Measurements from ENCODE around the gene KIDINS220. TPM values are rescaled to one million over a fixed set of nuclear protein-coding genes. Genes with fewer than 3 reads are reported as not detected.

KIDINS220 gene
- total RNA-seq, 1 experiment from 2014 or later: 29.3 TPM

GRCh38 chr2:8831516-8831915 lies 5.9 kb downstream of the KIDINS220 start:
- Histone ChIP-seq H3K79me1 (ENCODE audit: insufficient read depth, low read depth, low read length, poor library complexity, severe bottlenecking) (no peaks in the 10 kb centered on the region), H3K79me2 (ENCODE audit: insufficient read depth, low read length) (peaks cover 2% of the 10 kb centered on the region; the same call in 1 of the 2 replicates), H4K20me1 (ENCODE audit: control insufficient read depth, insufficient read depth, insufficient read length) (no peaks in the 10 kb centered on the region), H3K4me2 (ENCODE audit: insufficient read depth, insufficient read length, low read length) (no peak overlapping the region), H3K18ac (ENCODE audit: insufficient read length, low read depth, low read length) (no peak overlapping the region), H3T11ph (ENCODE audit: low read length) (no peak overlapping the region), H2BK15ac (ENCODE audit: low read depth, low read length) (no peak overlapping the region), H2AFZ (ENCODE audit: low read length) (no peak overlapping the region), H3K14ac (ENCODE audit: insufficient read depth, low read length) (no peak overlapping the region), H4K5ac (ENCODE audit: insufficient read length, low read depth, low read length) (no peak overlapping the region), H3K4me1 (ENCODE audit: insufficient read depth, low read length) (no peaks in the 10 kb centered on the region; the same call in 1 of the 2 replicates), H2BK20ac (ENCODE audit: low read depth, low read length, poor library complexity, severe bottlenecking) (no peak overlapping the region), H4K91ac (ENCODE audit: insufficient read length, low read depth, low read length) (no peak overlapping the region), H3K56ac (ENCODE audit: insufficient read length, low read depth, low read length) (no peak overlapping the region), H3K9me3 (ENCODE audit: control insufficient read depth, low read depth, low read length) (no peaks in the 10 kb centered on the region), H3K27ac (ENCODE audit: insufficient read length, low read depth, low read length) (no peak overlapping the region), H2BK120ac (ENCODE audit: low read depth, low read length, poor library complexity, severe bottlenecking) (no peak overlapping the region), H4K8ac (replicated peaks; ENCODE audit: insufficient read length, low read depth, low read length) (no peak overlapping the region), H3K23me2 (ENCODE audit: insufficient read length, low read depth, low read length, poor library complexity, severe bottlenecking) (peaks cover under 1% of the 10 kb centered on the region), H3K23ac (ENCODE audit: insufficient read length, low read depth, low read length) (no peak overlapping the region), H2BK5ac (ENCODE audit: insufficient read length, low read length) (no peak overlapping the region), H3K9ac (ENCODE audit: extremely low read depth, insufficient read length, low read length) (no peak overlapping the region), H2BK12ac (ENCODE audit: insufficient read length, low read depth, low read length) (no peak overlapping the region), H3K27me3 (ENCODE audit: insufficient read depth, low read length) (no peaks in the 10 kb centered on the region), H2AK5ac (ENCODE audit: insufficient read length, low read length) (no peak overlapping the region), H3K4ac (ENCODE audit: low read depth, low read length) (no peak overlapping the region)
- no peak for TF ChIP-seq CTCF (conservative IDR thresholded peaks at IDR 0.05)
- H3K36me3 Mint-ChIP-seq (ENCODE audit: insufficient read depth in 1 of 3, low read depth in 3 of 3): peaks cover 0 to 2% (median 0%) of the 10 kb centered on the region in 3 experiments; a peak in 1 of 7 replicates
- H3K4me1 Mint-ChIP-seq: peaks cover 16 to 19% of the 10 kb centered on the region in 2 experiments
- no peak overlapping the region for H3K4me3 Mint-ChIP-seq
- H3K27ac Mint-ChIP-seq: no peak overlapping the region
- DNase-seq: no peak
- H3K27me3 Mint-ChIP-seq (ENCODE audit: low read depth): no peaks in the 10 kb centered on the region
- no peaks in the 10 kb centered on the region for H3K9me3 Mint-ChIP-seq
- no CpG with 5 or more reads among the region's 2 CpGs for WGBS (ENCODE audit: extremely low coverage, insufficient read length, low lambda C conversion rate)
